Mammary epithelial cell (primary cell): Measurements from ENCODE around the gene NOG.

Experiments
- EZH2 ChIP-seq: IDR thresholded peaks from 2 replicates; pipeline ENCODE4 v1.6.1; 2012; ENCODE audit warnings: low read length, inconsistent platforms, borderline replicate concordance
- TF ChIP-seq, protein P1 (sequence below), 2 donors: IDR thresholded peaks in 1 of 2; conservative IDR thresholded peaks in 1 of 2; 2 replicates each; pipeline ENCODE4 v1.5.1; 2011 to 2012; ENCODE audit warnings: inconsistent platforms in 2 of 2, low read length in 2 of 2, mild to moderate bottlenecking in 2 of 2, control low read depth in 1 of 2, low read depth in 1 of 2; ENCODE audit not compliant: insufficient read depth in 1 of 2; ENCODE audit errors: extremely low read depth in 1 of 2

DNA sequence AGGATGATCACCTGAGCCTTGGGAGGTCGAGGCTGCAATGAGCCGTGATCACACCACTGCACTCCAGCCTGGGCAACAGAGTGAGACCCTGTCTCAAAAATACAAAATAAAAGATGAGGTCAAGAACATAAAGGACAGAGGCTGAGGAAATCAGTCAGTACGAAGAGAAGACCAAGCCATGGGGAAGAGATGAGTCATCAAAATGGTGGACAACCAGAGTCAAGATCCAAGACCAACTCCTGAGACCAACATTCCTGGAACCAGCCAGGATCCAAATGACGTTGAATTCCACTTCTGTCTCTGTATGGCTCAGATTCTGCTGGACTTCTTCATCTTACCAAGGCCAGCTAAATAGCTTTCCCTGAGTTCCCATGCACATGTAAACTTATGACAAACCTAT lies 44.8 kb upstream of the NOG start:
- TF ChIP-seq, protein P1, sequence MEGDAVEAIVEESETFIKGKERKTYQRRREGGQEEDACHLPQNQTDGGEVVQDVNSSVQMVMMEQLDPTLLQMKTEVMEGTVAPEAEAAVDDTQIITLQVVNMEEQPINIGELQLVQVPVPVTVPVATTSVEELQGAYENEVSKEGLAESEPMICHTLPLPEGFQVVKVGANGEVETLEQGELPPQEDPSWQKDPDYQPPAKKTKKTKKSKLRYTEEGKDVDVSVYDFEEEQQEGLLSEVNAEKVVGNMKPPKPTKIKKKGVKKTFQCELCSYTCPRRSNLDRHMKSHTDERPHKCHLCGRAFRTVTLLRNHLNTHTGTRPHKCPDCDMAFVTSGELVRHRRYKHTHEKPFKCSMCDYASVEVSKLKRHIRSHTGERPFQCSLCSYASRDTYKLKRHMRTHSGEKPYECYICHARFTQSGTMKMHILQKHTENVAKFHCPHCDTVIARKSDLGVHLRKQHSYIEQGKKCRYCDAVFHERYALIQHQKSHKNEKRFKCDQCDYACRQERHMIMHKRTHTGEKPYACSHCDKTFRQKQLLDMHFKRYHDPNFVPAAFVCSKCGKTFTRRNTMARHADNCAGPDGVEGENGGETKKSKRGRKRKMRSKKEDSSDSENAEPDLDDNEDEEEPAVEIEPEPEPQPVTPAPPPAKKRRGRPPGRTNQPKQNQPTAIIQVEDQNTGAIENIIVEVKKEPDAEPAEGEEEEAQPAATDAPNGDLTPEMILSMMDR (conservative IDR thresholded peaks at IDR 0.05 in 1 of 2, IDR thresholded peaks at IDR 0.05 in 1 of 2; ENCODE audit: extremely low read depth in 1 of 2, insufficient read depth in 1 of 2, low read depth in 1 of 2, low read length in 2 of 2), result no peak
- TF ChIP-seq EZH2, result no peak
